Cardiac muscle cell (in vitro differentiated cells and primary cell): ENCODE measurements around the gene RYR3. TPM values are rescaled to one million over a fixed set of nuclear protein-coding genes. Genes with fewer than 3 reads are reported as not detected.

ENCODE experiments used
- DNase-seq, 2 donors: peaks; one replicate each; pipeline versions ENCODE4 v3.0.0 to v3.0.0-alpha.2; 2010 to 2017; ENCODE audit warnings: low read depth in 1 of 2, low spot score in 1 of 2
- H3K27ac ChIP-seq: fragments of 200-600 bp; sonication (generic); 2 replicates; pipeline ENCODE4 v1.5.1; 2016
- H3K27me3 ChIP-seq: fragments of 200-600 bp; sonication (generic); 2 replicates; pipeline ENCODE4 v1.6.0; 2016; ENCODE audit warnings: control low read depth
- H3K36me3 ChIP-seq: fragments of 200-600 bp; sonication (generic); 2 replicates; pipeline ENCODE4 v1.5.1; 2016; ENCODE audit warnings: control low read depth
- H3K4me1 ChIP-seq: fragments of 200-600 bp; sonication (generic); 2 replicates; pipeline ENCODE4 v1.8.1; 2017; ENCODE audit warnings: low read depth, mild to moderate bottlenecking, mixed run types
- H3K4me3 ChIP-seq: fragments of 200-600 bp; sonication (generic); 2 replicates; pipeline ENCODE4 v1.5.1; 2016; ENCODE audit warnings: mild to moderate bottlenecking
- H3K9me3 ChIP-seq: fragments of 200-600 bp; sonication (generic); 2 replicates; pipeline ENCODE4 v1.5.1; 2017; ENCODE audit warnings: low read depth, mild to moderate bottlenecking, control low read depth
- polyA plus RNA-seq: library from polyadenylated mRNA; unstranded; fragments of >200 nt; fragmentation: Nextera tagmentation; extraction: Ambion mirVana; gene quantifications from 2 replicates; pipeline ENCODE4 v1.2.1, GENCODE V29; 2016
- total RNA-seq: library from RNA; depleted of rRNA; stranded (reverse); fragments of >200 nt; gene quantifications from 2 replicates; pipeline ENCODE4 v1.2.3, GENCODE V29; 2016
- TF ChIP-seq, protein P1 (sequence below): IDR thresholded peaks from 2 replicates; pipeline ENCODE4 v1.5.1; 2012; ENCODE audit warnings: low read depth, mild to moderate bottlenecking, low read length

RYR3 gene
- total and polyA plus RNA-seq, 2 experiments from 2014 or later = 0.39 to 0.54 TPM

- no peaks in the 10 kb centered on the region for H3K9me3 ChIP-seq
- no peaks in the 10 kb centered on the region for H3K4me1 ChIP-seq
- DNase-seq = no peak
- no peak overlapping the region for H3K4me3 ChIP-seq
- H3K27ac ChIP-seq = no peak overlapping the region
- H3K36me3 ChIP-seq = no peaks in the 10 kb centered on the region
- TF ChIP-seq, protein P1, sequence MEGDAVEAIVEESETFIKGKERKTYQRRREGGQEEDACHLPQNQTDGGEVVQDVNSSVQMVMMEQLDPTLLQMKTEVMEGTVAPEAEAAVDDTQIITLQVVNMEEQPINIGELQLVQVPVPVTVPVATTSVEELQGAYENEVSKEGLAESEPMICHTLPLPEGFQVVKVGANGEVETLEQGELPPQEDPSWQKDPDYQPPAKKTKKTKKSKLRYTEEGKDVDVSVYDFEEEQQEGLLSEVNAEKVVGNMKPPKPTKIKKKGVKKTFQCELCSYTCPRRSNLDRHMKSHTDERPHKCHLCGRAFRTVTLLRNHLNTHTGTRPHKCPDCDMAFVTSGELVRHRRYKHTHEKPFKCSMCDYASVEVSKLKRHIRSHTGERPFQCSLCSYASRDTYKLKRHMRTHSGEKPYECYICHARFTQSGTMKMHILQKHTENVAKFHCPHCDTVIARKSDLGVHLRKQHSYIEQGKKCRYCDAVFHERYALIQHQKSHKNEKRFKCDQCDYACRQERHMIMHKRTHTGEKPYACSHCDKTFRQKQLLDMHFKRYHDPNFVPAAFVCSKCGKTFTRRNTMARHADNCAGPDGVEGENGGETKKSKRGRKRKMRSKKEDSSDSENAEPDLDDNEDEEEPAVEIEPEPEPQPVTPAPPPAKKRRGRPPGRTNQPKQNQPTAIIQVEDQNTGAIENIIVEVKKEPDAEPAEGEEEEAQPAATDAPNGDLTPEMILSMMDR = no peak
- H3K27me3 ChIP-seq = no peaks in the 10 kb centered on the region
Measured at GRCh38 chr15:33638453-33638852, 327.7 kb downstream of the RYR3 start.

- Histone ChIP-seq H3K36me3 (no peaks in the 10 kb centered on the region), H3K27ac (no peak overlapping the region), H3K9me3 (no peaks in the 10 kb centered on the region), H3K27me3 (no peaks in the 10 kb centered on the region), H3K4me1 (no peaks in the 10 kb centered on the region), H3K4me3 (no peak overlapping the region)
- no peak for DNase-seq
- TF ChIP-seq, protein P1 = no peak
Measured at GRCh38 chr15:33639051-33639450, 328.3 kb downstream of the RYR3 start.

DNA sequence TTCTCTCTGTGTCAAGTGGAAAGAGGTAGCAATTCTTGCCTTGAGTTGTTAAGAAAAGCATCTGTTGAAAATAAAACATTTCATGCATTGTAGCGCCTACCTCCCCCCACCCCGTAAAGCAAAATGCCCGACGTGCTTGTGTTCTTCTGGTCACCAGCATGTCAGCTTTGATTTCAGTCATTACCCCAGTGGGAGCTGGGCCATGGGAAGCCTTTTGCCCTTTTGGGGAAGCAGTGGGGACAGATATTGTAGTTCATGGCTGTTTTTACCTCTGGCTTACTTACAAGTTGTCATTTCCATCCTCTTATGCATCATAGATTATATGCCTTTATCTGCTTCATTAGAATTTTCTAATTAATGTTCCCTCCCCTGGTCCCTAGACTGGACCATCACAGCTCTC lies 328.7 kb downstream of the RYR3 start:
- H3K27me3 ChIP-seq = no peaks in the 10 kb centered on the region

GRCh38 chr15:33639978-33640377 lies 329.2 kb downstream of the RYR3 start:
- H3K27ac ChIP-seq = no peak overlapping the region
- no peaks in the 10 kb centered on the region for H3K4me1 ChIP-seq
- no peaks in the 10 kb centered on the region for H3K36me3 ChIP-seq
- DNase-seq = no peak
- H3K4me3 ChIP-seq = no peak overlapping the region
- H3K27me3 ChIP-seq = no peaks in the 10 kb centered on the region
- H3K9me3 ChIP-seq = no peaks in the 10 kb centered on the region
- TF ChIP-seq, protein P1 = no peak

More for the DNA sequence above, 328.7 kb downstream of the RYR3 start:
- Histone ChIP-seq H3K4me3 (no peak overlapping the region), H3K27ac (no peak overlapping the region), H3K9me3 (no peaks in the 10 kb centered on the region), H3K36me3 (no peaks in the 10 kb centered on the region), H3K4me1 (no peaks in the 10 kb centered on the region)
- DNase-seq = no peak
- TF ChIP-seq, protein P1 = no peak

DNA sequence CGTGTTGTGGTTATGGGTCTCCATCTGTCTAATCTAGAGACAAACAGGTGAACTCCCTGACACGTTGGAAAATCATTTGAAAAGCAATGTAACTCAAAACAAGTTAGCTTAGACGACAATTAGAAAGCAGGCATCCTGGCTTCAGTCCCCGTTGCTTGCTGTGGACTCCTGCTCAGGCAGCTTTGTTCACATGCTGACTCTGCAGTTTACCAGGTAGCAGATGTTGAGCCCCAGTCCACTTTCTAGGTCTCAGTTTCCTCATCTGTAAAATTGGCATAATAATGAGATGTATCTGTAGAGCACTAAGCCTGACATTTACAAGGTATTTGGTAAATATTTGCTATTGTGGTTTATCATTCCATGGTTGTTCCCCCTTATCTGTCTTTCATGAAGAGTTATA lies 330.3 kb downstream of the RYR3 start:
- H3K4me3 ChIP-seq = no peak overlapping the region
- TF ChIP-seq, protein P1 = no peak
- H3K9me3 ChIP-seq = no peaks in the 10 kb centered on the region
- no peaks in the 10 kb centered on the region for H3K36me3 ChIP-seq
- H3K27ac ChIP-seq = no peak overlapping the region
- no peak for DNase-seq
- H3K4me1 ChIP-seq = no peaks in the 10 kb centered on the region
- H3K27me3 ChIP-seq = no peaks in the 10 kb centered on the region

GRCh38 chr15:33644304-33644703 lies 333.5 kb downstream of the RYR3 start:
- no peak overlapping the region for H3K4me3 ChIP-seq
- no peaks in the 10 kb centered on the region for H3K4me1 ChIP-seq
- TF ChIP-seq, protein P1 = no peak
- no peak overlapping the region for H3K27ac ChIP-seq
- no peaks in the 10 kb centered on the region for H3K36me3 ChIP-seq
- H3K9me3 ChIP-seq = no peaks in the 10 kb centered on the region
- no peaks in the 10 kb centered on the region for H3K27me3 ChIP-seq
- no peak for DNase-seq
